ENCODE data around the gene NEDD4L. TPM values are rescaled to one million over a fixed set of nuclear protein-coding genes. Genes with fewer than 3 reads are reported as not detected.

NEDD4L gene
- total RNA-seq, 2 donors from 2014 or later = 149 to 212 TPM

- intact Hi-C loops (cut with DNase I) = loop anchor here (10.0 kb wide), 1 partner anchor 171 kb away; no protein-coding TSS in a partner anchor
These were observed 81.7 kb downstream of the NEDD4L start for GRCh38 chr18:58125756-58126155.

DNA sequence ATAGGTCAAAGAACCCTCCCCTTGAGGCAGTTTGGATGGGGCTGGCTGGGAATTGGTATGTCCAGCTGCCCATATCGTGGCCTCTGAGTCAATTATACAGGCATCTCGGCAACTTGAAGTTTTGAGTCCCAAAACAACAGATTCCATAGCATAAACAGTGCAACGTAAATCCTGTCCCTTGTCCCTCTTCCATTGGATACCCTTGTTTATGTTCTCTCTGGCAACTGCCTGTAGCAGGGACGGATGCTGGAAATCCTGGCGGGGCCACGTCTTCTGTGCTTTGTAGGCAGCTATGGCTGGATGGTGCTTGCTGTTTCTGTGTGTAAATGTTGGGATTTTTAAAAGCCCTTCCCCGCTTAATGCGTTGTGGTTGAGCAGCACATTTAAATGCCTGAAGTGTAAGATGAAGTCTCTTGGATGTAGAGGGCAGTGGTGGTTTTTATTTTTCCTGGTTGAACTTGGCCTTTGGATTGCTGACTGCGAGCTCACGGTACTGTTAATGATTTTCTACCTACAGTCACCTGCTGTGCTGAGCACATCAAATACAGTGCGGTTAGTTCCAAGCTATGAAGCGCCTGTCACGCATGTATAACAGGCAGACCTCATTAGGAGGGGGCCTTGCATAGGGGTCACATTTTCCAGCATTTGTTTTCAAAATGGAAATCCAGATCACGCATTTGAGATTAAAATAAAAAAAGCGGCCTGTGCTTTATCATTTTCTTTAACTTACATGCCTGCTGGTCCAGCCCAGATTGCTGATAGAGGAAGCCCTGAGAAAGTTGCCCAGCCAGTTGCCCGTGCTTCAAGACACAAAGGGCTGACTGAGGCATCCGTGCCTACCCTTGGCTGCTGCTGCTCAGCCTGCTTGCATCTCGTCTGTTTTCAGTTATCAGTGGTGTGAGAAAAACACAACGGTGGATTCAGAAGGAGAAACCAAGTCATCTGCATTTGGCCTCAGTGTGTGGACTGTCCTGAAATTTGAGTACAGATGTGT is 84.7 kb downstream of the NEDD4L start:
- Histone ChIP-seq H3K4me1 (no peaks in the 10 kb centered on the region), H3K9me3 (no peaks in the 10 kb centered on the region), H3K4me3 (no peak overlapping the region), H3K27ac (peak overlapping the region; percentile 15), H3K27me3 (no peaks in the 10 kb centered on the region), H3K9ac (ENCODE audit: low read depth in 2 of 2, low read length in 2 of 2) (peak overlapping the region in 1 of 2 donors; percentile 31), H3K36me3 (no peaks in the 10 kb centered on the region)
- DNase-seq = peak; percentile 67
- intact Hi-C loops (cut with DNase I) = loop anchor here (10.0 kb wide), 1 partner anchor 174 kb away; no protein-coding TSS in a partner anchor
- TF ChIP-seq, protein P1, sequence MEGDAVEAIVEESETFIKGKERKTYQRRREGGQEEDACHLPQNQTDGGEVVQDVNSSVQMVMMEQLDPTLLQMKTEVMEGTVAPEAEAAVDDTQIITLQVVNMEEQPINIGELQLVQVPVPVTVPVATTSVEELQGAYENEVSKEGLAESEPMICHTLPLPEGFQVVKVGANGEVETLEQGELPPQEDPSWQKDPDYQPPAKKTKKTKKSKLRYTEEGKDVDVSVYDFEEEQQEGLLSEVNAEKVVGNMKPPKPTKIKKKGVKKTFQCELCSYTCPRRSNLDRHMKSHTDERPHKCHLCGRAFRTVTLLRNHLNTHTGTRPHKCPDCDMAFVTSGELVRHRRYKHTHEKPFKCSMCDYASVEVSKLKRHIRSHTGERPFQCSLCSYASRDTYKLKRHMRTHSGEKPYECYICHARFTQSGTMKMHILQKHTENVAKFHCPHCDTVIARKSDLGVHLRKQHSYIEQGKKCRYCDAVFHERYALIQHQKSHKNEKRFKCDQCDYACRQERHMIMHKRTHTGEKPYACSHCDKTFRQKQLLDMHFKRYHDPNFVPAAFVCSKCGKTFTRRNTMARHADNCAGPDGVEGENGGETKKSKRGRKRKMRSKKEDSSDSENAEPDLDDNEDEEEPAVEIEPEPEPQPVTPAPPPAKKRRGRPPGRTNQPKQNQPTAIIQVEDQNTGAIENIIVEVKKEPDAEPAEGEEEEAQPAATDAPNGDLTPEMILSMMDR (IDR thresholded peaks at IDR 0.05) = no peak

More at GRCh38 chr18:58125756-58126155, 81.7 kb downstream of the NEDD4L start:
- TF ChIP-seq, protein P1 (IDR thresholded peaks at IDR 0.05) = no peak
- Histone ChIP-seq H3K4me3 (no peak overlapping the region), H3K9me3 (no peaks in the 10 kb centered on the region), H3K27me3 (no peaks in the 10 kb centered on the region), H3K36me3 (no peaks in the 10 kb centered on the region), H3K27ac (no peak overlapping the region), H3K9ac (ENCODE audit: low read depth in 2 of 2, low read length in 2 of 2) (no peak overlapping the region), H3K4me1 (no peaks in the 10 kb centered on the region)
- no peak for DNase-seq

DNA sequence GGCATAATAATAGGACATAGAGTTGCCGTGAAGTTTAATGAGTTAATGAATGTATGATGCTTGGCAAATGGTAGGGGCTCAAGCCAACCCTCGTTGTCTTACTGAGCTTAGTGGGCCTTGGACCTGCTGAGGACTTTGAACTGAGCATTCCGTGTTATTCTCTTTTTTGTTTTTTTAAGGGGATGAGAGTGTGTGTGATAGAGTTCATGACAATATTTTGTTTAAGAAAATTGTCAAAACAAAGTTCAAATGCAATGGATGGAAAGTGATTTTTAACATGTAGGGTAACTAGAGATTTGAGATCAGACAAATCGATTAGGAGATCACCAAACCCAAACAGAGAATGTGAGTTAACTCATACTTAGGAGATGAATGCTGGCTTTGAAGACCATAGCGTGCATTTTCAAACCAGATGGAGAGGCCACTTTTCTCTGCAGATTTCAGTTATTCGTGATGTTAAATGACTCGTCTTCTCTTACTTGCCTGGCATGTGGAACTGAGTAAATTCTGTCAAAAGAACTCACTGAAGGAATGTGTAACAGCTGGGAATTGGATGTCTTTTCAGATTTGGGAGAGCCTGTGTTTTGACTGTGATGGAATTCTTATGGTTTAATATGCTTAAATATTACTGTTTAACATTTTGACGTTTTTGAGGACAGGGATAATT is 88.7 kb downstream of the NEDD4L start:
- intact Hi-C loops (cut with DNase I) = loop anchor here (10.0 kb wide), 1 partner anchor 192 kb away; no protein-coding TSS in a partner anchor
- Histone ChIP-seq H3K9ac (ENCODE audit: low read depth in 2 of 2, low read length in 2 of 2) (no peak overlapping the region), H3K27me3 (no peaks in the 10 kb centered on the region), H3K9me3 (no peaks in the 10 kb centered on the region), H3K36me3 (no peaks in the 10 kb centered on the region), H3K4me3 (no peak overlapping the region), H3K4me1 (no peaks in the 10 kb centered on the region), H3K27ac (no peak overlapping the region)
- DNase-seq = no peak
- TF ChIP-seq, protein P1 (IDR thresholded peaks at IDR 0.05) = no peak

DNA sequence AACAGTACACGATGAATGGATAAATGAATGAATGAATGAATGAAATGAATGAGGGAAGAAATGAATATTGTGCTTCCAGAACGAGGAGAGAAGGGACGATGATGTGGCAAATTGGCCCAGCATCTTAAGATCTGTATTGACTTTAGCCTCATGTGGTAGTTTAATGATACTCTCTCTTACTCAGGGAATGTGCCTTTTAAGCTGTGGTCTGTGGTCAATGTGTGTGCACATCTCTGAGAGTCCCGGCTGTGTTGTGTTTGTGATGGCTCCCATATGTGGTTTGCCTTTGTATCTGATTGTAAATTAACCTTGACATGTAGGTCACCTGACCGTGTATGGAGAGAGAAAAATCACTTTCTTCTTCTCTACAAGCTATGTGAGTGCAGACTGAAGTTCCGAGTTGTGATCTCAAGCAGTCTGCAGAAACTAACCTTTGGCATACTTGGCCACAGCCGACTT is 91.2 kb downstream of the NEDD4L start:
- intact Hi-C loops (cut with DNase I) = loop anchor here (10.0 kb wide), 1 partner anchor 190 kb away; no protein-coding TSS in a partner anchor

More for the DNA sequence above, 91.2 kb downstream of the NEDD4L start:
- H3K9me3 ChIP-seq = no peaks in the 10 kb centered on the region
- H3K4me1 ChIP-seq = no peaks in the 10 kb centered on the region
- no peak for DNase-seq
- H3K36me3 ChIP-seq = no peaks in the 10 kb centered on the region
- no peak overlapping the region for H3K4me3 ChIP-seq
- H3K27me3 ChIP-seq = no peaks in the 10 kb centered on the region
- no peak overlapping the region for H3K9ac ChIP-seq (ENCODE audit: low read depth in 2 of 2, low read length in 2 of 2)
- TF ChIP-seq, protein P1 (IDR thresholded peaks at IDR 0.05) = no peak
- H3K27ac ChIP-seq = no peak overlapping the region

Measured in colonic mucosa (tissue), 4 donors.